ENCODE measurements around the gene CLDN2. TPM values are rescaled to one million over a fixed set of nuclear protein-coding genes. Genes with fewer than 3 reads are reported as not detected.

The CLDN2 gene
- total RNA-seq, 2 experiments from 2014 or later = not detected

GRCh38 chrX:106928227-106928626, 8.0 kb downstream of the CLDN2 start:
- H3K36me3 Mint-ChIP-seq = no peaks in the 10 kb centered on the region
- H3K9me3 Mint-ChIP-seq = no peaks in the 10 kb centered on the region
- intact Hi-C loops (cut with micrococcal nuclease) = no loop called here
- no peaks in the 10 kb centered on the region for H3K27me3 Mint-ChIP-seq
- no peak overlapping the region for H3K4me3 Mint-ChIP-seq
- no peak for DNase-seq
- H3K27ac Mint-ChIP-seq = no peak overlapping the region
- CTCF ChIA-PET = no interaction called here
- H3K4me1 Mint-ChIP-seq (ENCODE audit: low read depth) = peaks cover 3% of the 10 kb centered on the region
- POLR2A ChIA-PET = no interaction called here

- intact Hi-C loops (cut with micrococcal nuclease) = no loop called here
- Mint-ChIP-seq H3K27me3 (no peaks in the 10 kb centered on the region), H3K4me3 (no peak overlapping the region), H3K4me1 (ENCODE audit: low read depth) (peaks cover 5% of the 10 kb centered on the region), H3K9me3 (no peaks in the 10 kb centered on the region), H3K27ac (no peak overlapping the region), H3K36me3 (no peaks in the 10 kb centered on the region)
- no peak for DNase-seq
- CTCF ChIA-PET = no interaction called here
- POLR2A ChIA-PET = no interaction called here
Measured at GRCh38 chrX:106931831-106932491, 11.8 kb downstream of the CLDN2 start.

GRCh38 chrX:106932492-106932923, 12.3 kb downstream of the CLDN2 start:
- ChIA-PET POLR2A (no interaction called here), CTCF (no interaction called here)
- DNase-seq = no peak
- intact Hi-C loops (cut with micrococcal nuclease) = no loop called here
- H3K9me3 Mint-ChIP-seq = no peaks in the 10 kb centered on the region
- no peak overlapping the region for H3K4me3 Mint-ChIP-seq
- H3K36me3 Mint-ChIP-seq = no peaks in the 10 kb centered on the region
- H3K27ac Mint-ChIP-seq = no peak overlapping the region
- peaks cover 5% of the 10 kb centered on the region for H3K4me1 Mint-ChIP-seq (ENCODE audit: low read depth)
- no peaks in the 10 kb centered on the region for H3K27me3 Mint-ChIP-seq

GRCh38 chrX:106932960-106933537, 12.8 kb downstream of the CLDN2 start:
- DNase-seq = no peak
- CTCF ChIA-PET = no interaction called here
- Mint-ChIP-seq H3K4me3 (no peak overlapping the region), H3K9me3 (no peaks in the 10 kb centered on the region), H3K27me3 (no peaks in the 10 kb centered on the region), H3K27ac (no peak overlapping the region), H3K4me1 (ENCODE audit: low read depth) (peaks cover 5% of the 10 kb centered on the region), H3K36me3 (no peaks in the 10 kb centered on the region)
- intact Hi-C loops (cut with micrococcal nuclease) = no loop called here
- POLR2A ChIA-PET = no interaction called here

GRCh38 chrX:106933538-106933961, 13.3 kb downstream of the CLDN2 start:
- ChIA-PET POLR2A (no interaction called here), CTCF (no interaction called here)
- Mint-ChIP-seq H3K27me3 (no peaks in the 10 kb centered on the region), H3K9me3 (no peaks in the 10 kb centered on the region), H3K4me1 (ENCODE audit: low read depth) (peaks cover 5% of the 10 kb centered on the region), H3K27ac (no peak overlapping the region), H3K4me3 (no peak overlapping the region), H3K36me3 (no peaks in the 10 kb centered on the region)
- DNase-seq = no peak
- intact Hi-C loops (cut with micrococcal nuclease) = no loop called here

- Mint-ChIP-seq H3K27me3 (no peaks in the 10 kb centered on the region), H3K4me1 (ENCODE audit: low read depth) (peaks cover 5% of the 10 kb centered on the region), H3K9me3 (no peaks in the 10 kb centered on the region), H3K36me3 (no peaks in the 10 kb centered on the region), H3K27ac (no peak overlapping the region), H3K4me3 (no peak overlapping the region)
- intact Hi-C loops (cut with micrococcal nuclease) = no loop called here
- no peak for DNase-seq
- POLR2A ChIA-PET = no interaction called here
- CTCF ChIA-PET = no interaction called here
Measured at GRCh38 chrX:106935175-106935574, 15.0 kb downstream of the CLDN2 start.

- DNase-seq = no peak
- no peak overlapping the region for H3K27ac Mint-ChIP-seq
- H3K4me1 Mint-ChIP-seq (ENCODE audit: low read depth) = peaks cover 5% of the 10 kb centered on the region
- H3K4me3 Mint-ChIP-seq = no peak overlapping the region
- H3K36me3 Mint-ChIP-seq = no peaks in the 10 kb centered on the region
- CTCF ChIA-PET = no interaction called here
- H3K9me3 Mint-ChIP-seq = no peaks in the 10 kb centered on the region
- intact Hi-C loops (cut with micrococcal nuclease) = no loop called here
- H3K27me3 Mint-ChIP-seq = no peaks in the 10 kb centered on the region
- POLR2A ChIA-PET = no interaction called here
Measured at GRCh38 chrX:106936246-106936645, 16.0 kb downstream of the CLDN2 start.

GRCh38 chrX:106939566-106939965, 19.4 kb downstream of the CLDN2 start:
- Mint-ChIP-seq H3K27me3 (no peaks in the 10 kb centered on the region), H3K36me3 (peaks cover 4% of the 10 kb centered on the region), H3K9me3 (no peaks in the 10 kb centered on the region), H3K4me1 (ENCODE audit: low read depth) (no peaks in the 10 kb centered on the region), H3K27ac (no peak overlapping the region), H3K4me3 (no peak overlapping the region)
- DNase-seq = no peak
- POLR2A ChIA-PET = no interaction called here
- CTCF ChIA-PET = no interaction called here
- intact Hi-C loops (cut with micrococcal nuclease) = no loop called here

- H3K4me3 Mint-ChIP-seq = no peak overlapping the region
- H3K27me3 Mint-ChIP-seq = no peaks in the 10 kb centered on the region
- CTCF ChIA-PET = no interaction called here
- no peak for DNase-seq
- H3K27ac Mint-ChIP-seq = no peak overlapping the region
- intact Hi-C loops (cut with micrococcal nuclease) = no loop called here
- POLR2A ChIA-PET = no interaction called here
- no peaks in the 10 kb centered on the region for H3K9me3 Mint-ChIP-seq
- peaks cover 4% of the 10 kb centered on the region for H3K36me3 Mint-ChIP-seq
- H3K4me1 Mint-ChIP-seq (ENCODE audit: low read depth) = no peaks in the 10 kb centered on the region
Measured at GRCh38 chrX:106940068-106940467, 19.9 kb downstream of the CLDN2 start.

- ChIA-PET CTCF (no interaction called here), POLR2A (no interaction called here)
- Mint-ChIP-seq H3K4me1 (ENCODE audit: low read depth) (no peaks in the 10 kb centered on the region), H3K36me3 (peaks cover 4% of the 10 kb centered on the region), H3K4me3 (no peak overlapping the region), H3K27me3 (no peaks in the 10 kb centered on the region), H3K9me3 (no peaks in the 10 kb centered on the region), H3K27ac (no peak overlapping the region)
- intact Hi-C loops (cut with micrococcal nuclease) = no loop called here
- DNase-seq = no peak
Measured at GRCh38 chrX:106946464-106946863, 26.3 kb downstream of the CLDN2 start.

GRCh38 chrX:106948641-106949040, 28.4 kb downstream of the CLDN2 start:
- Mint-ChIP-seq H3K4me1 (ENCODE audit: low read depth) (no peaks in the 10 kb centered on the region), H3K27me3 (no peaks in the 10 kb centered on the region), H3K36me3 (no peaks in the 10 kb centered on the region), H3K27ac (no peak overlapping the region), H3K4me3 (no peak overlapping the region), H3K9me3 (no peaks in the 10 kb centered on the region)
- ChIA-PET POLR2A (no interaction called here), CTCF (no interaction called here)
- no peak for DNase-seq
- intact Hi-C loops (cut with micrococcal nuclease) = no loop called here

- no peak for DNase-seq
- intact Hi-C loops (cut with micrococcal nuclease) = no loop called here
- Mint-ChIP-seq H3K4me1 (ENCODE audit: low read depth) (no peaks in the 10 kb centered on the region), H3K4me3 (no peak overlapping the region), H3K36me3 (no peaks in the 10 kb centered on the region), H3K27ac (no peak overlapping the region), H3K9me3 (no peaks in the 10 kb centered on the region), H3K27me3 (no peaks in the 10 kb centered on the region)
- ChIA-PET POLR2A (no interaction called here), CTCF (interaction anchor here (1.4 kb wide), 1 partner anchor 55 kb away, joined by 4 read pairs; no protein-coding TSS in a partner anchor)
Measured at GRCh38 chrX:106949366-106949765, 29.2 kb downstream of the CLDN2 start.

- no peaks in the 10 kb centered on the region for H3K9me3 Mint-ChIP-seq
- intact Hi-C loops (cut with micrococcal nuclease) = no loop called here
- no peaks in the 10 kb centered on the region for H3K4me1 Mint-ChIP-seq (ENCODE audit: low read depth)
- DNase-seq = no peak
- ChIA-PET CTCF (interaction anchor here (1.4 kb wide), 1 partner anchor 56 kb away, joined by 4 read pairs; no protein-coding TSS in a partner anchor), POLR2A (no interaction called here)
- no peak overlapping the region for H3K4me3 Mint-ChIP-seq
- no peak overlapping the region for H3K27ac Mint-ChIP-seq
- no peaks in the 10 kb centered on the region for H3K27me3 Mint-ChIP-seq
- peaks cover 3% of the 10 kb centered on the region for H3K36me3 Mint-ChIP-seq
Measured at GRCh38 chrX:106950381-106950780, 30.2 kb downstream of the CLDN2 start.
